ENCODE data around the gene COMMD2. TPM values are rescaled to one million over a fixed set of nuclear protein-coding genes. Genes with fewer than 3 reads are reported as not detected.

COMMD2 gene
- polyA plus RNA-seq, 1 donor: 40.8 TPM

DNA sequence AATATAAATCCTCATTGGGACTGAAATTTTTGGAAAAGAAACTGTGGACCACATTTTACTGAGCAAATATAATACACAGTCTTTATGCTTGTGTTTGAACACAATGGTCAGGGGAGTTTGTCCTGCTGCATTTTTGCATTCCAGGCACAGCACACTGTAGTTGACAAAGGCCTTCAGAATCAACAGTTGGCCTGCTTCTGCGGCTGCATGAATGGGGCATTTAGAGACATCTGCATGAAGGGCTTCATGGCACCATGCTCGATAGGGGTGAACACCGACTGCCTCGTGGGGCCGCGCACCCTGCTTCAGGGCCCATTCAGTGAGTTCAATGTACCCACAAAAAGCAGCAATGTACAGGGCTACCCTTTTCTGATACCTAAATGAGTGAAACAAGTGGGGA is 15.4 kb upstream of the COMMD2 start:
- H3K4me1 ChIP-seq (ENCODE audit: control insufficient read depth, insufficient read depth, low read length): no peaks in the 10 kb centered on the region
- H3K9me3 ChIP-seq (ENCODE audit: control insufficient read depth, low read depth, low read length): no peaks in the 10 kb centered on the region
- H3K4me3 ChIP-seq (ENCODE audit: low read length): no peak overlapping the region
- H3K27ac ChIP-seq (ENCODE audit: low read length): no peak overlapping the region
- H3K27me3 ChIP-seq (ENCODE audit: control insufficient read depth, insufficient read depth, low read length): peaks cover 28% of the 10 kb centered on the region
- no CpG with 5 or more reads among the region's 6 CpGs for WGBS (ENCODE audit: insufficient coverage, low lambda C conversion rate)
- H3K36me3 ChIP-seq (ENCODE audit: control insufficient read depth, insufficient read depth, low read length): no peaks in the 10 kb centered on the region
- no peak for DNase-seq

DNA sequence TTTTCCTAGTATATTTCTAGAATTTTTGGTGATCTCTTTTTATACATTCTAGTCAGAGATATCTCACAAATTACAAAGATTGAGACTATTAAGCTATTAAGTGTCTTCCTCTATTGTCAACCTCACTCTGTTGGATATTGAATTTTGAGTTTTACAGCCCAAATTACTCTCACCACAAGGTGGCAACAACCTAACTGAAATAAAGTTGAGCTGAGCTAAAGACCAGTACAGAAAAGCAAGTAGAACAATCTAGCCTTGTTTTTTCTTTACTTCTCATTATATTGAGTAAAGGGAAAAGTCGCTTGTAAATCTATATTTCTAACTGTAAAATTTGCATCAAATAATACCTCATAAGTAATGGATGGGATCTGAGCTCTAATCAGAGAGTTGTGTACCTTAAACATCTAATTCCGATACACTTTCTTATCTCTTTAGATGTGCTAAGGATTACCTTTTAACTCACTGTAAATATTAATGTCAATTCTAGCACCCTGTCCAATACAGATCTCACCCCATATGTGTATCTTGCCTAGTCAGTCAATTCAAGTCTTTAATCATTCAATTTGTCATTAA is 13.6 kb upstream of the COMMD2 start:
- H3K4me3 ChIP-seq (ENCODE audit: low read length): no peak overlapping the region
- DNase-seq: no peak
- no peaks in the 10 kb centered on the region for H3K9me3 ChIP-seq (ENCODE audit: control insufficient read depth, low read depth, low read length)
- no peak overlapping the region for H3K27ac ChIP-seq (ENCODE audit: low read length)
- WGBS (ENCODE audit: insufficient coverage, low lambda C conversion rate): 16% methylated on average over 2 of the region's 2 CpGs
- no peaks in the 10 kb centered on the region for H3K4me1 ChIP-seq (ENCODE audit: control insufficient read depth, insufficient read depth, low read length)
- H3K27me3 ChIP-seq (ENCODE audit: control insufficient read depth, insufficient read depth, low read length): peaks cover 30% of the 10 kb centered on the region
- H3K36me3 ChIP-seq (ENCODE audit: control insufficient read depth, insufficient read depth, low read length): no peaks in the 10 kb centered on the region

DNA sequence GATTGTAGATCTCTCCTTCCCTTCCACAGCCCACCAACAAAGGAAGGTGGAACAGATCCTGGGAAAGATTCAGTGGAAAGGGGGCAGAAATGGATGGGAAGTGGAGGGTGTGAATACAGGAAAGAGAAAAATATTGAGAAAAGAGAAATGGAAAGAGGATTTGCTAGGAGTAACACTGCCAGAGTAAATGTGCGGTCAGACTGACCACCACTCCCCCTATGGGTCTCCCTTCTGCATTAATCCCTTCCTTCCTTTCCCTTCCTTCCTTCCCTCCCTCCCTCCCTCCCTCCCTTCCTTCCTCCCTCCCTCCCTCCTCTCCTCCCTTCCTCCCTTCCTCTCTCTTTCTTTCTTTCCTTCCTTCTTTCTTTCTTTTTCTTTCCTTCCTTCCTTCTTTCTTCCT is 12.0 kb upstream of the COMMD2 start:
- no peak for DNase-seq
- Histone ChIP-seq H3K9me3 (ENCODE audit: control insufficient read depth, low read depth, low read length) (no peaks in the 10 kb centered on the region), H3K27ac (ENCODE audit: low read length) (no peak overlapping the region), H3K4me1 (ENCODE audit: control insufficient read depth, insufficient read depth, low read length) (no peaks in the 10 kb centered on the region), H3K27me3 (ENCODE audit: control insufficient read depth, insufficient read depth, low read length) (peaks cover 36% of the 10 kb centered on the region), H3K4me3 (ENCODE audit: low read length) (no peak overlapping the region), H3K36me3 (ENCODE audit: control insufficient read depth, insufficient read depth, low read length) (no peaks in the 10 kb centered on the region)
- WGBS (ENCODE audit: insufficient coverage, low lambda C conversion rate): 60% methylated on average over 1 of the region's 1 CpG

DNA sequence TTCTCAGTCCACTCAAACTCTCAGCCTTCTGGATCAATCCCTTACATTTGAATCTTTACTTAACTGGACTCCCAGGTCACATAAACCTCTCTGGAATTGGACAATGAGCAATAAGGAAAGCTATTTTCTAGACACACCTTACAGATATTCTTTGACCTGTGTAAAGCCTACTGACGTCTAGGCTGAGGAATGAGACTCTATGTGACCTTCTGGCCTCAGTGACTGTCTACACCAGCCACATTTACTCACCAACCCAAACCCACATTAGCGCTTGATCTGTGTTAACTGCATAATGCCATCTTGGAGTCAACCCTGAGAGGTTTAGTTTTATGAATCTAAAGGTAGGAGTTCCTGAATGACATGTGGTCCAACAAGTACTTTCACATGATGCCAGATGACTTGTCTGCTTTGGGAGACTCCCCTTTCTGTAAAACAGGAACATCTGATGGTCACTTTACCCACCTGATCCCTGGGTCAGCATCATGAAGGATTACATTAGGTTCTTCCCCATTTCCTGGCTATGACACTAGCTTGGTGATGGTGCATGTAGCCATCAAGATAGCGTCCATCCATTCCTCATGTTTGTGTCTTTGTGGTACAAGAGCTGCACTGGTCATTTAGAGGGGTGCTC is 11.4 kb upstream of the COMMD2 start:
- Histone ChIP-seq H3K36me3 (ENCODE audit: control insufficient read depth, insufficient read depth, low read length) (no peaks in the 10 kb centered on the region), H3K9me3 (ENCODE audit: control insufficient read depth, low read depth, low read length) (no peaks in the 10 kb centered on the region), H3K4me3 (ENCODE audit: low read length) (no peak overlapping the region), H3K27ac (ENCODE audit: low read length) (no peak overlapping the region), H3K27me3 (ENCODE audit: control insufficient read depth, insufficient read depth, low read length) (peaks cover 38% of the 10 kb centered on the region), H3K4me1 (ENCODE audit: control insufficient read depth, insufficient read depth, low read length) (no peaks in the 10 kb centered on the region)
- no CpG with 5 or more reads among the region's 3 CpGs for WGBS (ENCODE audit: insufficient coverage, low lambda C conversion rate)
- peak in 1 of 2 donors; percentile 9 for DNase-seq

DNA sequence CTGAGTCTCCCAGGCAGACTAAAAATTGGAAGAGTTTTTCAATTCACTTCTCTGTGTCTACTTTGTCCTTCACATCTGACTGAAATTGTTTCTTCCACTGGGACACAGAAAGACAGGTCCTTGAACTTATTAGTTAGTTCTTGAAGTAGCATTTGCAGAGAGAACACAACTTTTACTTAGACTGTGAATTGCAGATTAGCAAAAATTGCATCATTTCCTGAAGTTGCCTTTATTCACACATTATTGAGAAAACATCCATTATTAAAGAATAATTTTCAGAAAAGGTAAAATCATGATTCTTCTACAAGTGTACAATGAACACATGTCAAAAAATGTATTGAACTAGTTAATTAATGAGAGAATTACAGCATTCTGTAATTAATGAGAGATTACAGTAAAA is 1.4 kb upstream of the COMMD2 start:
- H3K4me3 ChIP-seq (ENCODE audit: low read length): no peak overlapping the region
- no peak for DNase-seq
- no peak overlapping the region for H3K27ac ChIP-seq (ENCODE audit: low read length)
- peaks cover 5% of the 10 kb centered on the region for H3K27me3 ChIP-seq (ENCODE audit: control insufficient read depth, insufficient read depth, low read length)
- peaks cover 6% of the 10 kb centered on the region for H3K4me1 ChIP-seq (ENCODE audit: control insufficient read depth, insufficient read depth, low read length)
- no peaks in the 10 kb centered on the region for H3K9me3 ChIP-seq (ENCODE audit: control insufficient read depth, low read depth, low read length)
- H3K36me3 ChIP-seq (ENCODE audit: control insufficient read depth, insufficient read depth, low read length): peaks cover 7% of the 10 kb centered on the region

- H3K4me3 ChIP-seq (ENCODE audit: low read length): peak overlapping the region; percentile 83
- peaks cover 6% of the 10 kb centered on the region for H3K4me1 ChIP-seq (ENCODE audit: control insufficient read depth, insufficient read depth, low read length)
- DNase-seq: no peak
- H3K9me3 ChIP-seq (ENCODE audit: control insufficient read depth, low read depth, low read length): no peaks in the 10 kb centered on the region
- H3K27me3 ChIP-seq (ENCODE audit: control insufficient read depth, insufficient read depth, low read length): peaks cover 5% of the 10 kb centered on the region
- peak overlapping the region; percentile 53 for H3K27ac ChIP-seq (ENCODE audit: low read length)
- peaks cover 16% of the 10 kb centered on the region for H3K36me3 ChIP-seq (ENCODE audit: control insufficient read depth, insufficient read depth, low read length)
These were observed 473 bp upstream of the COMMD2 start for GRCh38 chr3:149752788-149753136.

DNA sequence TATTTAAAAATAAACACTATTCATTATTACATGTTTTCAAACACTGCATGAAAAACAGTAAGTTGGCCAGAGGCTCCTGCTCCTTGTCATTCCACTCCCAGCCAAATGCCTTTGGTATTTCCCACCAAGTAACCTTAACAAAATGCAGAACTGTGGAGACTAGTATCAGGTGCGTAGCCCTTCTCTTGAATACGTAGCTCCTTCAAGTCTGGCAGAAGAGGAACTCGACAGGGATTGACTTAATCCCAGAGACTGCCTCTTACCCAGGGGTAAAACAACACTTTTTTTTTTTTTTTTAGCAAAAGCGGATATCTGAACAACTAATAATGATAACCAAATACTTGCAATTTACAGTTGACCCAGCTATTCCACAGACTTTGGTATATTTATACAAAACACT is 738 bp downstream of the COMMD2 start:
- Histone ChIP-seq H3K27me3 (ENCODE audit: control insufficient read depth, insufficient read depth, low read length) (peaks cover 5% of the 10 kb centered on the region), H3K4me3 (ENCODE audit: low read length) (peak overlapping the region; percentile 83), H3K4me1 (ENCODE audit: control insufficient read depth, insufficient read depth, low read length) (peaks cover 6% of the 10 kb centered on the region), H3K9me3 (ENCODE audit: control insufficient read depth, low read depth, low read length) (no peaks in the 10 kb centered on the region), H3K27ac (ENCODE audit: low read length) (no peak overlapping the region), H3K36me3 (ENCODE audit: control insufficient read depth, insufficient read depth, low read length) (peaks cover 22% of the 10 kb centered on the region)
- WGBS (ENCODE audit: insufficient coverage, low lambda C conversion rate): 0% methylated on average over 1 of the region's 4 CpGs
- no peak for DNase-seq

GRCh38 chr3:149744606-149745005 is 7.7 kb downstream of the COMMD2 start:
- Histone ChIP-seq H3K4me1 (ENCODE audit: control insufficient read depth, insufficient read depth, low read length) (no peaks in the 10 kb centered on the region), H3K4me3 (ENCODE audit: low read length) (no peak overlapping the region), H3K36me3 (ENCODE audit: control insufficient read depth, insufficient read depth, low read length) (peaks cover 49% of the 10 kb centered on the region), H3K27ac (ENCODE audit: low read length) (no peak overlapping the region), H3K9me3 (ENCODE audit: control insufficient read depth, low read depth, low read length) (no peaks in the 10 kb centered on the region), H3K27me3 (ENCODE audit: control insufficient read depth, insufficient read depth, low read length) (no peaks in the 10 kb centered on the region)
- DNase-seq: no peak
- 80% methylated on average over 1 of the region's 3 CpGs for WGBS (ENCODE audit: insufficient coverage, low lambda C conversion rate)

DNA sequence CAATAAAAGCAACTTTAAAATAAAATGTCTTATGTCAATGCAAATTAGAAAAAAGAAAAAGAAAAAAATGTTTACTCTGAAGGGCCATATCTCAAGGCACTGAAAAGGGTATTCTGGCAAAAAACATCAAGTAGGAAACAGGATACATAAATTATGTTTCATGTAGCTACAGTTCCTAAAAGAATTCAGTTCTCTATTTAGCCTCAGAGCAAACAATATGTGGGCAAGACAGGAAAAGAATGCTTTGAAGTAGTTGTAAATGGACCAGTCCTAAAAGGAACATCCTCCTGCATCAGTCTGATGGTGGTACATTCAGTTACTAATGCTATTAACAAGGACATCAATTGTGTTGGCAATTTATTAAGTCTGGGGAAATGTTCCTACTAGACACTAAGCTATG is 8.1 kb downstream of the COMMD2 start:
- DNase-seq: no peak
- Histone ChIP-seq H3K4me1 (ENCODE audit: control insufficient read depth, insufficient read depth, low read length) (no peaks in the 10 kb centered on the region), H3K4me3 (ENCODE audit: low read length) (no peak overlapping the region), H3K27ac (ENCODE audit: low read length) (no peak overlapping the region), H3K27me3 (ENCODE audit: control insufficient read depth, insufficient read depth, low read length) (no peaks in the 10 kb centered on the region), H3K36me3 (ENCODE audit: control insufficient read depth, insufficient read depth, low read length) (peaks cover 49% of the 10 kb centered on the region), H3K9me3 (ENCODE audit: control insufficient read depth, low read depth, low read length) (no peaks in the 10 kb centered on the region)

DNA sequence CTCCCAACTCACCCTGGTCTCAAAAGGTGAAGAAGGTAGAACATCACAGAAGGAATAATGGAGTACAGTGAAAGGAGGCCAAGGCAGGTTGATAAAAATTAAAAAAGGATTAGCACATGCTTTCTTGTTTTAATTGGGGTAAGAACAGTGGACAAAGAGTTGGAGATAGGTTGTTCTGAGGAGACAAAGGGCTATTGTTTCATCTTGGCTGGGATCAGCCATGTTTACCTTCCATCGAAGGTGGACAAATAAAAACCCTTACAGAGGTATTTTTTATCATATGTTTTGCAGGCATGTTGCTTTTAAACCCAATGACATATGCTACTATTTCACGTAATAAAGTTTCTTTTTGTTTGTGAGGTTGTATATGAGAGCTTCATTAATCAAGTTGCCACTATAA is 12.9 kb downstream of the COMMD2 start:
- Histone ChIP-seq H3K36me3 (ENCODE audit: control insufficient read depth, insufficient read depth, low read length) (peaks cover 21% of the 10 kb centered on the region), H3K27ac (ENCODE audit: low read length) (no peak overlapping the region), H3K4me3 (ENCODE audit: low read length) (no peak overlapping the region), H3K27me3 (ENCODE audit: control insufficient read depth, insufficient read depth, low read length) (no peaks in the 10 kb centered on the region), H3K9me3 (ENCODE audit: control insufficient read depth, low read depth, low read length) (no peaks in the 10 kb centered on the region), H3K4me1 (ENCODE audit: control insufficient read depth, insufficient read depth, low read length) (no peaks in the 10 kb centered on the region)
- no peak for DNase-seq
- WGBS (ENCODE audit: insufficient coverage, low lambda C conversion rate): 100% methylated on average over 1 of the region's 2 CpGs

DNA sequence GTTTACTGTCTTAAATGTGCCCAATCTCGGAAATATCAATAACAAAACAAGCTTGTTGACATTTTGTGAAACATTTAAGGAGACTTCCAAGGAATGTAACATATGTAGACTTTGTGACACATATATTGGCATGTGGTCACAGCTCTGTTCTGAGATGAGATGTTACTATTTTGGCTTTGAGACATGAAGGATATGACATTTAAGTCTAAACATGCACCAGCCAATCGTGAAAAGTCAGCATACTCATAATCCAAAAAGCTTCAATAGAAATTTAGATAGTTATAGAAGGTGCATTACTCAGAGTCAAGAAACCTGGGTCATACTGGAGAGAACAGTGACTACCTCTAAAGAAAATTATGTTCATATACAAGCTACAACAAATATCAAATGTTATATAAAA is 13.4 kb downstream of the COMMD2 start:
- H3K4me3 ChIP-seq (ENCODE audit: low read length): no peak overlapping the region
- no peak overlapping the region for H3K27ac ChIP-seq (ENCODE audit: low read length)
- no peaks in the 10 kb centered on the region for H3K4me1 ChIP-seq (ENCODE audit: control insufficient read depth, insufficient read depth, low read length)
- H3K9me3 ChIP-seq (ENCODE audit: control insufficient read depth, low read depth, low read length): no peaks in the 10 kb centered on the region
- no peak for DNase-seq
- no peaks in the 10 kb centered on the region for H3K27me3 ChIP-seq (ENCODE audit: control insufficient read depth, insufficient read depth, low read length)
- 100% methylated on average over 2 of the region's 2 CpGs for WGBS (ENCODE audit: insufficient coverage, low lambda C conversion rate)
- H3K36me3 ChIP-seq (ENCODE audit: control insufficient read depth, insufficient read depth, low read length): peaks cover 19% of the 10 kb centered on the region

Measured in large intestine (tissue), 3 donors.